HEK293 (cell line): ENCODE data around the gene ANTXR2.

Experiments
- KLF1 ChIP-seq: fragments of 450-650 bp; formaldehyde crosslinking; IDR thresholded peaks from 2 replicates; pipeline ENCODE4 v1.5.1; 2016; ENCODE audit warnings: missing biosample characterization, missing genetic modification characterization
- YY1 ChIP-seq: fragments of 450-650 bp; formaldehyde crosslinking; IDR thresholded peaks from 2 replicates; pipeline ENCODE4 v1.5.1; 2018; ENCODE audit warnings: missing biosample characterization, missing genetic modification characterization
- YY2 ChIP-seq: fragments of 450-650 bp; formaldehyde crosslinking; IDR thresholded peaks from 2 replicates; pipeline ENCODE4 v1.5.1; 2016; ENCODE audit warnings: missing biosample characterization, missing genetic modification characterization
- ZNF24 ChIP-seq: fragments of 450-650 bp; formaldehyde crosslinking; IDR thresholded peaks from 2 replicates; pipeline ENCODE4 v1.5.1; 2016; ENCODE audit warnings: missing biosample characterization, missing genetic modification characterization
- ZNF302 ChIP-seq: fragments of 450-650 bp; formaldehyde crosslinking; IDR thresholded peaks from 2 replicates; pipeline ENCODE4 v1.5.1; 2016; ENCODE audit warnings: missing biosample characterization, missing genetic modification characterization, low read depth
- ZNF664 ChIP-seq: fragments of 450-650 bp; formaldehyde crosslinking; IDR thresholded peaks from 2 replicates; pipeline ENCODE4 v1.5.1; 2016; ENCODE audit warnings: missing biosample characterization, missing genetic modification characterization
- ZXDB ChIP-seq: fragments of 450-650 bp; formaldehyde crosslinking; IDR thresholded peaks from 2 replicates; pipeline ENCODE4 v1.5.1; 2016; ENCODE audit warnings: missing biosample characterization, missing genetic modification characterization
- TF ChIP-seq, protein P1 (sequence below): fragments of 450-650 bp; formaldehyde crosslinking; IDR thresholded peaks from 2 replicates; pipeline ENCODE4 v1.5.1; 2017; ENCODE audit warnings: missing biosample characterization, missing genetic modification characterization
- TF ChIP-seq, protein P2 (sequence below): fragments of 450-650 bp; formaldehyde crosslinking; IDR thresholded peaks from 2 replicates; pipeline ENCODE4 v1.5.1; 2016; ENCODE audit warnings: missing biosample characterization, missing genetic modification characterization
- TF ChIP-seq, protein P3 (sequence below): fragments of 450-650 bp; formaldehyde crosslinking; IDR thresholded peaks from 2 replicates; pipeline ENCODE4 v1.5.1; 2017; ENCODE audit warnings: missing biosample characterization, missing genetic modification characterization
- TF ChIP-seq, protein P4 (sequence below): fragments of 450-650 bp; formaldehyde crosslinking; IDR thresholded peaks from 2 replicates; pipeline ENCODE4 v1.5.1; 2016; ENCODE audit warnings: missing biosample characterization, missing genetic modification characterization
- TF ChIP-seq, protein P5 (sequence below): fragments of 450-650 bp; formaldehyde crosslinking; IDR thresholded peaks from 2 replicates; pipeline ENCODE4 v1.5.1; 2016; ENCODE audit warnings: missing biosample characterization, missing genetic modification characterization
- TF ChIP-seq, protein P6 (sequence below): fragments of 450-650 bp; formaldehyde crosslinking; IDR thresholded peaks from 2 replicates; pipeline ENCODE4 v1.5.1; 2016; ENCODE audit warnings: missing biosample characterization, missing genetic modification characterization

DNA sequence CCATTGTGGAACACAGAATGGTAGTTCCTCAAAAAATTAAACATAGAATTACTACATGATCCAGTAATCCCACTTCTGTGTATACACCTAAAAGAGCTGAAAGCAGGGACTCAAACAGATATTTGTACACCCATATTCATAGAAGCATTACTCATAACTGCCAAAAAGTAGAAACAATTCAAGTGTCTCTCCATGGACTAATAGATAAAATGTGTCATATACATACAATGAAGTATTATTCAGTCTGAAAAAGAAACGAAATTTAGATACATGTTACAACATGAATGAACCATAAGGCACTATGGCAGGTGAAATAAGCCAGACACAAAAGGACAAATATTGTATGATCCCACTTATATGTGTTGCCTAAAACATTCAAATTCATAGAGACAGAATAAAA, 145.1 kb downstream of the ANTXR2 start:
- TF ChIP-seq, protein P1, sequence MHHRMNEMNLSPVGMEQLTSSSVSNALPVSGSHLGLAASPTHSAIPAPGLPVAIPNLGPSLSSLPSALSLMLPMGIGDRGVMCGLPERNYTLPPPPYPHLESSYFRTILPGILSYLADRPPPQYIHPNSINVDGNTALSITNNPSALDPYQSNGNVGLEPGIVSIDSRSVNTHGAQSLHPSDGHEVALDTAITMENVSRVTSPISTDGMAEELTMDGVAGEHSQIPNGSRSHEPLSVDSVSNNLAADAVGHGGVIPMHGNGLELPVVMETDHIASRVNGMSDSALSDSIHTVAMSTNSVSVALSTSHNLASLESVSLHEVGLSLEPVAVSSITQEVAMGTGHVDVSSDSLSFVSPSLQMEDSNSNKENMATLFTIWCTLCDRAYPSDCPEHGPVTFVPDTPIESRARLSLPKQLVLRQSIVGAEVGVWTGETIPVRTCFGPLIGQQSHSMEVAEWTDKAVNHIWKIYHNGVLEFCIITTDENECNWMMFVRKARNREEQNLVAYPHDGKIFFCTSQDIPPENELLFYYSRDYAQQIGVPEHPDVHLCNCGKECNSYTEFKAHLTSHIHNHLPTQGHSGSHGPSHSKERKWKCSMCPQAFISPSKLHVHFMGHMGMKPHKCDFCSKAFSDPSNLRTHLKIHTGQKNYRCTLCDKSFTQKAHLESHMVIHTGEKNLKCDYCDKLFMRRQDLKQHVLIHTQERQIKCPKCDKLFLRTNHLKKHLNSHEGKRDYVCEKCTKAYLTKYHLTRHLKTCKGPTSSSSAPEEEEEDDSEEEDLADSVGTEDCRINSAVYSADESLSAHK (tag by site-specific recombination) = no peak
- TF ChIP-seq, protein P2, sequence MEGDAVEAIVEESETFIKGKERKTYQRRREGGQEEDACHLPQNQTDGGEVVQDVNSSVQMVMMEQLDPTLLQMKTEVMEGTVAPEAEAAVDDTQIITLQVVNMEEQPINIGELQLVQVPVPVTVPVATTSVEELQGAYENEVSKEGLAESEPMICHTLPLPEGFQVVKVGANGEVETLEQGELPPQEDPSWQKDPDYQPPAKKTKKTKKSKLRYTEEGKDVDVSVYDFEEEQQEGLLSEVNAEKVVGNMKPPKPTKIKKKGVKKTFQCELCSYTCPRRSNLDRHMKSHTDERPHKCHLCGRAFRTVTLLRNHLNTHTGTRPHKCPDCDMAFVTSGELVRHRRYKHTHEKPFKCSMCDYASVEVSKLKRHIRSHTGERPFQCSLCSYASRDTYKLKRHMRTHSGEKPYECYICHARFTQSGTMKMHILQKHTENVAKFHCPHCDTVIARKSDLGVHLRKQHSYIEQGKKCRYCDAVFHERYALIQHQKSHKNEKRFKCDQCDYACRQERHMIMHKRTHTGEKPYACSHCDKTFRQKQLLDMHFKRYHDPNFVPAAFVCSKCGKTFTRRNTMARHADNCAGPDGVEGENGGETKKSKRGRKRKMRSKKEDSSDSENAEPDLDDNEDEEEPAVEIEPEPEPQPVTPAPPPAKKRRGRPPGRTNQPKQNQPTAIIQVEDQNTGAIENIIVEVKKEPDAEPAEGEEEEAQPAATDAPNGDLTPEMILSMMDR (tag by site-specific recombination) = no peak
- no peak for TF ChIP-seq ZXDB (tag by site-specific recombination)
- no peak for TF ChIP-seq YY1 (tag by site-specific recombination)
- TF ChIP-seq YY2 (tag by site-specific recombination) = no peak
- no peak for TF ChIP-seq ZNF24 (tag by site-specific recombination)
- TF ChIP-seq, protein P3, sequence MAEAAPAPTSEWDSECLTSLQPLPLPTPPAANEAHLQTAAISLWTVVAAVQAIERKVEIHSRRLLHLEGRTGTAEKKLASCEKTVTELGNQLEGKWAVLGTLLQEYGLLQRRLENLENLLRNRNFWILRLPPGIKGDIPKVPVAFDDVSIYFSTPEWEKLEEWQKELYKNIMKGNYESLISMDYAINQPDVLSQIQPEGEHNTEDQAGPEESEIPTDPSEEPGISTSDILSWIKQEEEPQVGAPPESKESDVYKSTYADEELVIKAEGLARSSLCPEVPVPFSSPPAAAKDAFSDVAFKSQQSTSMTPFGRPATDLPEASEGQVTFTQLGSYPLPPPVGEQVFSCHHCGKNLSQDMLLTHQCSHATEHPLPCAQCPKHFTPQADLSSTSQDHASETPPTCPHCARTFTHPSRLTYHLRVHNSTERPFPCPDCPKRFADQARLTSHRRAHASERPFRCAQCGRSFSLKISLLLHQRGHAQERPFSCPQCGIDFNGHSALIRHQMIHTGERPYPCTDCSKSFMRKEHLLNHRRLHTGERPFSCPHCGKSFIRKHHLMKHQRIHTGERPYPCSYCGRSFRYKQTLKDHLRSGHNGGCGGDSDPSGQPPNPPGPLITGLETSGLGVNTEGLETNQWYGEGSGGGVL = no peak
- TF ChIP-seq, protein P4, sequence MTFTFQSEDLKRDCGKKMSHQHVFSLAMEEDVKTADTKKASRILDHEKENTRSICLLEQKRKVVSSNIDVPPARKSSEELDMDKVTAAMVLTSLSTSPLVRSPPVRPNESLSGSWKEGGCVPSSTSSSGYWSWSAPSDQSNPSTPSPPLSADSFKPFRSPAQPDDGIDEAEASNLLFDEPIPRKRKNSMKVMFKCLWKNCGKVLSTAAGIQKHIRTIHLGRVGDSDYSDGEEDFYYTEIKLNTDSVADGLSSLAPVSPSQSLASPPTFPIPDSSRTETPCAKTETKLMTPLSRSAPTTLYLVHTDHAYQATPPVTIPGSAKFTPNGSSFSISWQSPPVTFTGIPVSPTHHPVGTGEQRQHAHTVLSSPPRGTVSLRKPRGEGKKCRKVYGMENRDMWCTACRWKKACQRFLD = no peak
- TF ChIP-seq, protein P5, sequence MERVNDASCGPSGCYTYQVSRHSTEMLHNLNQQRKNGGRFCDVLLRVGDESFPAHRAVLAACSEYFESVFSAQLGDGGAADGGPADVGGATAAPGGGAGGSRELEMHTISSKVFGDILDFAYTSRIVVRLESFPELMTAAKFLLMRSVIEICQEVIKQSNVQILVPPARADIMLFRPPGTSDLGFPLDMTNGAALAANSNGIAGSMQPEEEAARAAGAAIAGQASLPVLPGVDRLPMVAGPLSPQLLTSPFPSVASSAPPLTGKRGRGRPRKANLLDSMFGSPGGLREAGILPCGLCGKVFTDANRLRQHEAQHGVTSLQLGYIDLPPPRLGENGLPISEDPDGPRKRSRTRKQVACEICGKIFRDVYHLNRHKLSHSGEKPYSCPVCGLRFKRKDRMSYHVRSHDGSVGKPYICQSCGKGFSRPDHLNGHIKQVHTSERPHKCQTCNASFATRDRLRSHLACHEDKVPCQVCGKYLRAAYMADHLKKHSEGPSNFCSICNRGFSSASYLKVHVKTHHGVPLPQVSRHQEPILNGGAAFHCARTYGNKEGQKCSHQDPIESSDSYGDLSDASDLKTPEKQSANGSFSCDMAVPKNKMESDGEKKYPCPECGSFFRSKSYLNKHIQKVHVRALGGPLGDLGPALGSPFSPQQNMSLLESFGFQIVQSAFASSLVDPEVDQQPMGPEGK (tag by site-specific recombination) = no peak
- no peak for TF ChIP-seq ZNF664 (tag by site-specific recombination)
- no peak for TF ChIP-seq ZNF302 (tag by site-specific recombination)
- TF ChIP-seq, protein P6, sequence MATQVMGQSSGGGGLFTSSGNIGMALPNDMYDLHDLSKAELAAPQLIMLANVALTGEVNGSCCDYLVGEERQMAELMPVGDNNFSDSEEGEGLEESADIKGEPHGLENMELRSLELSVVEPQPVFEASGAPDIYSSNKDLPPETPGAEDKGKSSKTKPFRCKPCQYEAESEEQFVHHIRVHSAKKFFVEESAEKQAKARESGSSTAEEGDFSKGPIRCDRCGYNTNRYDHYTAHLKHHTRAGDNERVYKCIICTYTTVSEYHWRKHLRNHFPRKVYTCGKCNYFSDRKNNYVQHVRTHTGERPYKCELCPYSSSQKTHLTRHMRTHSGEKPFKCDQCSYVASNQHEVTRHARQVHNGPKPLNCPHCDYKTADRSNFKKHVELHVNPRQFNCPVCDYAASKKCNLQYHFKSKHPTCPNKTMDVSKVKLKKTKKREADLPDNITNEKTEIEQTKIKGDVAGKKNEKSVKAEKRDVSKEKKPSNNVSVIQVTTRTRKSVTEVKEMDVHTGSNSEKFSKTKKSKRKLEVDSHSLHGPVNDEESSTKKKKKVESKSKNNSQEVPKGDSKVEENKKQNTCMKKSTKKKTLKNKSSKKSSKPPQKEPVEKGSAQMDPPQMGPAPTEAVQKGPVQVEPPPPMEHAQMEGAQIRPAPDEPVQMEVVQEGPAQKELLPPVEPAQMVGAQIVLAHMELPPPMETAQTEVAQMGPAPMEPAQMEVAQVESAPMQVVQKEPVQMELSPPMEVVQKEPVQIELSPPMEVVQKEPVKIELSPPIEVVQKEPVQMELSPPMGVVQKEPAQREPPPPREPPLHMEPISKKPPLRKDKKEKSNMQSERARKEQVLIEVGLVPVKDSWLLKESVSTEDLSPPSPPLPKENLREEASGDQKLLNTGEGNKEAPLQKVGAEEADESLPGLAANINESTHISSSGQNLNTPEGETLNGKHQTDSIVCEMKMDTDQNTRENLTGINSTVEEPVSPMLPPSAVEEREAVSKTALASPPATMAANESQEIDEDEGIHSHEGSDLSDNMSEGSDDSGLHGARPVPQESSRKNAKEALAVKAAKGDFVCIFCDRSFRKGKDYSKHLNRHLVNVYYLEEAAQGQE (tag by site-specific recombination) = no peak
- no peak for TF ChIP-seq KLF1 (tag by site-specific recombination)
